IMR-90 (cell line): ENCODE measurements around the gene CLDN15. TPM values are rescaled to one million over a fixed set of nuclear protein-coding genes. Genes with fewer than 3 reads are reported as not detected.

Source experiments
- ATAC-seq: fragments of 200-7000 bp; cut with Tn5 transposase; 2 replicates; pipeline ENCODE4 v1.9.1; 2020; ENCODE audit warnings: low read depth, mild to moderate bottlenecking, moderate library complexity
- BruUV-seq: library from RNA; stranded (reverse); fragments of 400-500 nt; replicated peaks from 2 replicates; lab custom pipeline; 2021; lab: Mats Ljungman, UMichigan
- CTCF ChIA-PET: fragments of 300-600 bp; formaldehyde crosslinking; extraction: SDS; loops from one replicate; lab custom pipeline; 2021; ENCODE audit warnings: antibody characterized with exemption; lab: Yijun Ruan, JAX
- POLR2A ChIA-PET: fragments of 300-600 bp; sonication (Branson Sonifier 250); formaldehyde crosslinking; loops from one replicate; lab custom pipeline; 2022; ENCODE audit warnings: antibody characterized with exemption; ENCODE audit not compliant: unreplicated experiment; lab: Charles Lee
- DNase-seq: peaks from one replicate; pipeline ENCODE4 v3.0.0; 2013
- H2AFZ ChIP-seq: replicated peaks from 2 replicates; pipeline ENCODE3; 2013; ENCODE audit warnings: low read length, mild to moderate bottlenecking; ENCODE audit not compliant: poor library complexity
- H2AK5ac ChIP-seq: 2 replicates; pipeline ENCODE4 v1.6.1; 2013; ENCODE audit warnings: low read depth, low read length, inconsistent platforms
- H2AK9ac ChIP-seq: replicated peaks from 2 replicates; pipeline ENCODE3; 2013; ENCODE audit warnings: mild to moderate bottlenecking, low read depth, low read length, moderate library complexity; ENCODE audit not compliant: poor library complexity
- H2BK120ac ChIP-seq: 2 replicates; pipeline ENCODE4 v1.6.1; 2013; ENCODE audit warnings: low read depth, low read length, inconsistent platforms
- H2BK15ac ChIP-seq: 3 replicates; pipeline ENCODE4 v1.6.1; 2013; ENCODE audit warnings: low read depth, low read length, inconsistent platforms
- H2BK20ac ChIP-seq: 2 replicates; pipeline ENCODE4 v1.6.1; 2013; ENCODE audit warnings: low read depth, mild to moderate bottlenecking, inconsistent platforms, low read length, moderate library complexity
- H2BK5ac ChIP-seq: 2 replicates; pipeline ENCODE4 v1.6.1; 2013; ENCODE audit warnings: mild to moderate bottlenecking, low read depth, low read length, inconsistent platforms; ENCODE audit not compliant: poor library complexity, severe bottlenecking
- H3K14ac ChIP-seq: replicated peaks from 2 replicates; pipeline ENCODE4 v1.6.1; 2013; ENCODE audit warnings: low read depth, low read length, inconsistent platforms
- H3K18ac ChIP-seq: 2 replicates; pipeline ENCODE4 v1.6.1; 2013; ENCODE audit warnings: low read depth, low read length, control low read depth
- H3K23ac ChIP-seq: 2 replicates; pipeline ENCODE4 v1.6.1; 2013; ENCODE audit warnings: low read depth, low read length, inconsistent platforms
- H3K27ac ChIP-seq: 2 replicates; pipeline ENCODE4 v1.5.1; 2013; ENCODE audit warnings: mild to moderate bottlenecking, control low read depth, low read length; ENCODE audit not compliant: insufficient read depth
- H3K27me3 ChIP-seq: 2 replicates; pipeline ENCODE4 v1.6.1; 2013; ENCODE audit warnings: low read length; ENCODE audit not compliant: control insufficient read depth, insufficient read depth
- H3K36me3 ChIP-seq: 2 replicates; pipeline ENCODE4 v1.6.1; 2013; ENCODE audit warnings: low read length, mixed read lengths; ENCODE audit not compliant: control insufficient read depth, insufficient read depth
- H3K4ac ChIP-seq: 2 replicates; pipeline ENCODE4 v1.6.1; 2013; ENCODE audit warnings: low read depth, low read length, inconsistent platforms
- H3K4me1 ChIP-seq: 2 replicates; pipeline ENCODE4 v1.6.1; 2013; ENCODE audit warnings: low read length, mixed read lengths; ENCODE audit not compliant: control insufficient read depth, insufficient read depth
- H3K4me2 ChIP-seq: 2 replicates; pipeline ENCODE4 v1.6.1; 2013; ENCODE audit warnings: low read depth, mild to moderate bottlenecking, control low read depth, low read length, moderate library complexity
- H3K4me3 ChIP-seq: 2 replicates; pipeline ENCODE4 v1.5.1; 2013; ENCODE audit warnings: low read depth, mild to moderate bottlenecking, control low read depth, low read length, moderate library complexity; ENCODE audit not compliant: insufficient read depth
- H3K56ac ChIP-seq: 2 replicates; pipeline ENCODE4 v1.6.1; 2013; ENCODE audit warnings: low read length, inconsistent platforms; ENCODE audit not compliant: insufficient read depth; ENCODE audit errors: extremely low read depth
- H3K79me1 ChIP-seq, 2 experiments: 2 replicates each; pipeline ENCODE4 v1.6.1; 2013; ENCODE audit warnings: low read length in 2 of 2, inconsistent platforms in 1 of 2, low read depth in 1 of 2
- H3K9ac ChIP-seq: 2 replicates; pipeline ENCODE4 v1.6.1; 2013; ENCODE audit warnings: low read depth, low read length, control low read depth
- H3K9me1 ChIP-seq: 2 replicates; pipeline ENCODE4 v1.6.1; 2013; ENCODE audit warnings: low read length, inconsistent platforms; ENCODE audit not compliant: insufficient read depth
- H3K9me3 ChIP-seq: 2 replicates; pipeline ENCODE4 v1.6.1; 2013; ENCODE audit warnings: low read length; ENCODE audit not compliant: control insufficient read depth, insufficient read depth
- H4K20me1 ChIP-seq: 2 replicates; pipeline ENCODE4 v1.6.1; 2013; ENCODE audit warnings: low read length, inconsistent platforms; ENCODE audit not compliant: insufficient read depth
- H4K5ac ChIP-seq: 2 replicates; pipeline ENCODE4 v1.6.1; 2013; ENCODE audit warnings: mild to moderate bottlenecking, low read depth, low read length, control low read depth
- H4K8ac ChIP-seq, 2 experiments: 2 replicates each; pipeline ENCODE4 v1.6.1; 2013; ENCODE audit warnings: low read depth in 2 of 2, low read length in 2 of 2, control low read depth in 1 of 2, inconsistent platforms in 1 of 2
- H4K91ac ChIP-seq: 2 replicates; pipeline ENCODE4 v1.6.1; 2013; ENCODE audit warnings: low read depth, low read length, inconsistent platforms; ENCODE audit not compliant: insufficient read depth
- CEBPB ChIP-seq: IDR thresholded peaks from 2 replicates; pipeline ENCODE4 v1.6.1; 2012; ENCODE audit warnings: low read depth, low read length, improper control_type of control experiment
- CHD1 ChIP-seq: IDR thresholded peaks from 2 replicates; pipeline ENCODE4 v1.6.1; 2012; ENCODE audit warnings: low read depth, low read length, improper control_type of control experiment
- MAFK ChIP-seq: IDR thresholded peaks from 2 replicates; pipeline ENCODE4 v1.6.1; 2012; ENCODE audit warnings: low read depth, low read length, improper control_type of control experiment
- MAZ ChIP-seq: IDR thresholded peaks from 2 replicates; pipeline ENCODE4 v1.6.1; 2012; ENCODE audit warnings: low read depth, mild to moderate bottlenecking, low read length, improper control_type of control experiment, moderate library complexity, borderline replicate concordance
- MXI1 ChIP-seq: IDR thresholded peaks from 2 replicates; pipeline ENCODE4 v1.6.1; 2012; ENCODE audit warnings: low read depth, mild to moderate bottlenecking, low read length, moderate library complexity, borderline replicate concordance
- NFE2L2 ChIP-seq: fragments of 150-350 bp; IDR thresholded peaks from 2 replicates; pipeline ENCODE4 v1.6.1; 2016; ENCODE audit warnings: low read depth, mild to moderate bottlenecking, low read length
- POLR2A ChIP-seq: IDR thresholded peaks from 2 replicates; pipeline ENCODE4 v1.6.1; 2012; ENCODE audit warnings: mild to moderate bottlenecking, low read depth, low read length
- RCOR1 ChIP-seq: IDR thresholded peaks from 2 replicates; pipeline ENCODE4 v1.6.1; 2012; ENCODE audit warnings: mild to moderate bottlenecking, low read length, improper control_type of control experiment; ENCODE audit not compliant: insufficient replicate concordance
- RFX5 ChIP-seq: IDR thresholded peaks from 2 replicates; pipeline ENCODE4 v1.8.0; 2012; ENCODE audit warnings: low read depth, mild to moderate bottlenecking, low read length, moderate library complexity
- SMC3 ChIP-seq: fragments of 150-350 bp; IDR thresholded peaks from 2 replicates; pipeline ENCODE4 v1.6.1; 2016; ENCODE audit warnings: low read depth, mild to moderate bottlenecking, antibody characterized with exemption, low read length, moderate library complexity
- WGBS, 2 experiments: methylation state at CpG; one replicate each; pipeline versions ENCODE4 v1.1.5 to v1.1.7; 2013; ENCODE audit warnings: missing lambda C conversion rate in 2 of 2; ENCODE audit not compliant: insufficient read length in 1 of 2; ENCODE audit errors: extremely low coverage in 2 of 2; 5-methylcytosine and 5-hydroxymethylcytosine counted together
- dilution Hi-C: fragments of 300-500 bp; cut with HindIII; formaldehyde crosslinking; loops from one replicate; pipeline ENCODE4 v1.14.3; 2018; ENCODE audit warnings: low sequenced_read_pairs; ENCODE audit not compliant: unreplicated experiment
- in situ Hi-C: fragments of 300-500 bp; cut with MboI; formaldehyde crosslinking; loops from 3 replicates; pipeline ENCODE4 v1.14.3; 2019; ENCODE audit warnings: low sequenced_read_pairs, inconsistent platforms, mixed read lengths
- intact Hi-C: fragments of 100-400 bp; cut with micrococcal nuclease; formaldehyde crosslinking; loops from 2 replicates; pipeline ENCODE4 v1.10.0; 2022
- polyA plus RNA-seq, 3 experiments: library from polyadenylated mRNA; depleted of rRNA; stranded (reverse); fragments of >200 nt; gene quantifications; 2 replicates each; pipeline ENCODE4 v1.2.3, GENCODE V29; 2012; ENCODE audit warnings: low replicate concordance in 1 of 3
- total RNA-seq: library from RNA; depleted of rRNA; stranded (reverse); fragments of >200 nt; gene quantifications from 2 replicates; pipeline ENCODE4 v1.2.3, GENCODE V29; 2012
- TF ChIP-seq, protein P1 (sequence below): conservative IDR thresholded peaks from 2 replicates; pipeline ENCODE4 v1.5.1; 2012; ENCODE audit warnings: mild to moderate bottlenecking, low read depth, low read length, improper control_type of control experiment
- TF ChIP-seq, protein P2 (sequence below): fragments of 150-350 bp; IDR thresholded peaks from 2 replicates; pipeline ENCODE4 v1.6.1; 2016; ENCODE audit warnings: low read depth, mild to moderate bottlenecking, low read length, moderate library complexity, borderline replicate concordance
- TF ChIP-seq, protein P3 (sequence below): fragments of 150-350 bp; IDR thresholded peaks from 2 replicates; pipeline ENCODE4 v1.6.1; 2017; ENCODE audit warnings: mild to moderate bottlenecking, antibody characterized with exemption, low read length, low read depth

Gene CLDN15
- total and polyA plus RNA-seq, 2 of the 4 experiments (the other 2 are of a cell fraction): 0.72 to 5.4 TPM

DNA sequence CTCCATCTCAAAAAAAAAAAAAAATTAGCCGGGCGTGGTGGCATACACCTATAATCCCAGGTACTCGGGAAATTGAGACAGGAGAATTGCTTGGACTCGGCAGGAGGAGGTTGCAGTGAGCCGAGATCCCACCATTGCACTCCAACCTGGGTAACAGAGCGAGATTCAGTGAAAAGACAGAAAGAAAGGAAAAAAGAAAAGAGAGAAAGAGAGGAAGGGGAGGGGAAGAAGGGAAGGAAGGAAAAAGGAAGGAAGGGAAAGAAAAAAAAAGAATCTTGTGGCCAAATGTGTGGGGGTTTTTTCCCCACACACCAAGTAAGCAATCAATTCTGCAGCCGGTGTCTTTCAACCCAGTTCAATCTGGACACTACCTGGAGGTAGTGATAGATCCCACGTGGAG, 48.5 kb downstream of the CLDN15 start:
- in situ Hi-C loops: loop anchor here (5.0 kb wide), 1 partner anchor 42 kb away; no protein-coding TSS in a partner anchor
- peaks cover 6% of the 10 kb centered on the region; the same call in 1 of the 2 replicates for H3K27me3 ChIP-seq
- CTCF ChIA-PET: interaction anchor here (0.7 kb wide), 1 partner anchor 29 kb away, joined by 3 read pairs; no protein-coding TSS in a partner anchor

More for the DNA sequence above, 48.5 kb downstream of the CLDN15 start:
- Histone ChIP-seq H2BK120ac (no peak overlapping the region), H3K18ac (no peak overlapping the region), H3K4ac (no peak overlapping the region), H3K56ac (no peak overlapping the region), H2AK5ac (no peak overlapping the region), H2AFZ (no peak overlapping the region), H3K23ac (no peak overlapping the region), H2BK15ac (no peak overlapping the region), H3K4me3 (no peak overlapping the region), H4K8ac (no peak overlapping the region), H4K5ac (no peak overlapping the region), H3K27ac (no peak overlapping the region), H3K9me3 (no peaks in the 10 kb centered on the region), H2BK20ac (no peak overlapping the region), H2BK5ac (no peak overlapping the region), H3K9me1 (peaks cover 7% of the 10 kb centered on the region; the same call in 1 of the 2 replicates), H3K9ac (no peak overlapping the region), H3K4me1 (no peaks in the 10 kb centered on the region), H3K36me3 (no peaks in the 10 kb centered on the region), H4K91ac (no peak overlapping the region), H3K4me2 (no peak overlapping the region), H3K14ac (no peak overlapping the region), H3K79me1 (no peaks in the 10 kb centered on the region), H4K20me1 (no peaks in the 10 kb centered on the region), H2AK9ac (no peak overlapping the region)
- 82% methylated on average over 5 of the region's 8 CpGs; no CpG with 5 or more reads in 1 of the 2 experiments for WGBS, 2 experiments
- no TSS peak for BruUV-seq
- dilution Hi-C loops: no loop called here
- ATAC-seq (no peak), DNase-seq (no peak)
- intact Hi-C loops: no loop called here
- TF ChIP-seq RCOR1 (no peak), POLR2A (no peak), SMC3 (no peak), CEBPB (no peak), MAZ (no peak), NFE2L2 (no peak), RFX5 (no peak), CHD1 (no peak), MAFK (no peak), MXI1 (no peak)
- TF ChIP-seq, protein P1, sequence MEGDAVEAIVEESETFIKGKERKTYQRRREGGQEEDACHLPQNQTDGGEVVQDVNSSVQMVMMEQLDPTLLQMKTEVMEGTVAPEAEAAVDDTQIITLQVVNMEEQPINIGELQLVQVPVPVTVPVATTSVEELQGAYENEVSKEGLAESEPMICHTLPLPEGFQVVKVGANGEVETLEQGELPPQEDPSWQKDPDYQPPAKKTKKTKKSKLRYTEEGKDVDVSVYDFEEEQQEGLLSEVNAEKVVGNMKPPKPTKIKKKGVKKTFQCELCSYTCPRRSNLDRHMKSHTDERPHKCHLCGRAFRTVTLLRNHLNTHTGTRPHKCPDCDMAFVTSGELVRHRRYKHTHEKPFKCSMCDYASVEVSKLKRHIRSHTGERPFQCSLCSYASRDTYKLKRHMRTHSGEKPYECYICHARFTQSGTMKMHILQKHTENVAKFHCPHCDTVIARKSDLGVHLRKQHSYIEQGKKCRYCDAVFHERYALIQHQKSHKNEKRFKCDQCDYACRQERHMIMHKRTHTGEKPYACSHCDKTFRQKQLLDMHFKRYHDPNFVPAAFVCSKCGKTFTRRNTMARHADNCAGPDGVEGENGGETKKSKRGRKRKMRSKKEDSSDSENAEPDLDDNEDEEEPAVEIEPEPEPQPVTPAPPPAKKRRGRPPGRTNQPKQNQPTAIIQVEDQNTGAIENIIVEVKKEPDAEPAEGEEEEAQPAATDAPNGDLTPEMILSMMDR: no peak
- TF ChIP-seq, protein P2, sequence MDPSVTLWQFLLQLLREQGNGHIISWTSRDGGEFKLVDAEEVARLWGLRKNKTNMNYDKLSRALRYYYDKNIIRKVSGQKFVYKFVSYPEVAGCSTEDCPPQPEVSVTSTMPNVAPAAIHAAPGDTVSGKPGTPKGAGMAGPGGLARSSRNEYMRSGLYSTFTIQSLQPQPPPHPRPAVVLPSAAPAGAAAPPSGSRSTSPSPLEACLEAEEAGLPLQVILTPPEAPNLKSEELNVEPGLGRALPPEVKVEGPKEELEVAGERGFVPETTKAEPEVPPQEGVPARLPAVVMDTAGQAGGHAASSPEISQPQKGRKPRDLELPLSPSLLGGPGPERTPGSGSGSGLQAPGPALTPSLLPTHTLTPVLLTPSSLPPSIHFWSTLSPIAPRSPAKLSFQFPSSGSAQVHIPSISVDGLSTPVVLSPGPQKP: no peak
- TF ChIP-seq, protein P3, sequence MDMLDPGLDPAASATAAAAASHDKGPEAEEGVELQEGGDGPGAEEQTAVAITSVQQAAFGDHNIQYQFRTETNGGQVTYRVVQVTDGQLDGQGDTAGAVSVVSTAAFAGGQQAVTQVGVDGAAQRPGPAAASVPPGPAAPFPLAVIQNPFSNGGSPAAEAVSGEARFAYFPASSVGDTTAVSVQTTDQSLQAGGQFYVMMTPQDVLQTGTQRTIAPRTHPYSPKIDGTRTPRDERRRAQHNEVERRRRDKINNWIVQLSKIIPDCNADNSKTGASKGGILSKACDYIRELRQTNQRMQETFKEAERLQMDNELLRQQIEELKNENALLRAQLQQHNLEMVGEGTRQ: no peak
- POLR2A ChIA-PET: interaction anchor here (0.7 kb wide), 1 partner anchor 31 kb away, joined by 5 read pairs; no protein-coding TSS in a partner anchor
